ENCODE data around the gene SYCE3.

SYCE3 gene

DNA sequence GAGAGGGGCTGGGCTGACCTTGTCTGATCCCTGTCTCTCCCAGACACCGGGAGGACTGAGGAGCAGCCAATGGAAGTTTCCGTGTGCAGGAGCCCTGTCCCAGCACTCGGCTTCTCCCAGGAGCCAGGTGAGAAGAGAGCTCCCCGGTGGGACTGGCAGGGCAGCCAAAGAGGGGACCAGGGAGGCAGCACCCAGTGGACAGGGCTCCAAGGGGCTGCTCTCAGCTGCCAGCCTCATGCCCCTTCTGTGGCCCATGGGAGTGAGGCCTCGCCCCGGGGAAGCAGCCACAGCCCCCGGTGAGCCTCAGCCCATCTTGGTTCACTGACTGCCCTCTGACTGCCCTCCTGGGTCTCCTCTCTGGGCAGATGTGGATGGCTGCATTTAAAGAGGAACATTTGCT, 44.1 kb downstream of the SYCE3 start:
- Histone ChIP-seq H3K36me3 (ENCODE audit: control insufficient read depth, insufficient read depth, low read length) (no peaks in the 10 kb centered on the region), H3K4me3 (ENCODE audit: low read depth, low read length) (no peak overlapping the region), H3K9me3 (ENCODE audit: control insufficient read depth, low read length) (no peaks in the 10 kb centered on the region), H2AFZ (no peak overlapping the region), H3K27me3 (ENCODE audit: control insufficient read depth, insufficient read depth, low read length) (no peaks in the 10 kb centered on the region), H3K27ac (no peak overlapping the region), H3K4me1 (no peaks in the 10 kb centered on the region), H3K4me2 (ENCODE audit: low read length) (no peak overlapping the region), H3K79me2 (peaks cover 25% of the 10 kb centered on the region), H3K9ac (no peak overlapping the region)
- TF ChIP-seq, protein P1, sequence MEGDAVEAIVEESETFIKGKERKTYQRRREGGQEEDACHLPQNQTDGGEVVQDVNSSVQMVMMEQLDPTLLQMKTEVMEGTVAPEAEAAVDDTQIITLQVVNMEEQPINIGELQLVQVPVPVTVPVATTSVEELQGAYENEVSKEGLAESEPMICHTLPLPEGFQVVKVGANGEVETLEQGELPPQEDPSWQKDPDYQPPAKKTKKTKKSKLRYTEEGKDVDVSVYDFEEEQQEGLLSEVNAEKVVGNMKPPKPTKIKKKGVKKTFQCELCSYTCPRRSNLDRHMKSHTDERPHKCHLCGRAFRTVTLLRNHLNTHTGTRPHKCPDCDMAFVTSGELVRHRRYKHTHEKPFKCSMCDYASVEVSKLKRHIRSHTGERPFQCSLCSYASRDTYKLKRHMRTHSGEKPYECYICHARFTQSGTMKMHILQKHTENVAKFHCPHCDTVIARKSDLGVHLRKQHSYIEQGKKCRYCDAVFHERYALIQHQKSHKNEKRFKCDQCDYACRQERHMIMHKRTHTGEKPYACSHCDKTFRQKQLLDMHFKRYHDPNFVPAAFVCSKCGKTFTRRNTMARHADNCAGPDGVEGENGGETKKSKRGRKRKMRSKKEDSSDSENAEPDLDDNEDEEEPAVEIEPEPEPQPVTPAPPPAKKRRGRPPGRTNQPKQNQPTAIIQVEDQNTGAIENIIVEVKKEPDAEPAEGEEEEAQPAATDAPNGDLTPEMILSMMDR (IDR thresholded peaks at IDR 0.05): no peak

- Histone ChIP-seq H3K4me2 (ENCODE audit: low read length) (no peak overlapping the region), H3K27ac (no peak overlapping the region), H3K9me3 (ENCODE audit: control insufficient read depth, low read length) (no peaks in the 10 kb centered on the region), H3K79me2 (peaks cover 34% of the 10 kb centered on the region), H3K9ac (no peak overlapping the region), H3K27me3 (ENCODE audit: control insufficient read depth, insufficient read depth, low read length) (no peaks in the 10 kb centered on the region), H3K36me3 (ENCODE audit: control insufficient read depth, insufficient read depth, low read length) (no peaks in the 10 kb centered on the region), H3K4me3 (ENCODE audit: low read depth, low read length) (no peak overlapping the region), H2AFZ (no peak overlapping the region), H3K4me1 (no peaks in the 10 kb centered on the region)
- TF ChIP-seq, protein P1 (IDR thresholded peaks at IDR 0.05): no peak
Measured at GRCh38 chr22:50517495-50518260, 45.0 kb downstream of the SYCE3 start.

DNA sequence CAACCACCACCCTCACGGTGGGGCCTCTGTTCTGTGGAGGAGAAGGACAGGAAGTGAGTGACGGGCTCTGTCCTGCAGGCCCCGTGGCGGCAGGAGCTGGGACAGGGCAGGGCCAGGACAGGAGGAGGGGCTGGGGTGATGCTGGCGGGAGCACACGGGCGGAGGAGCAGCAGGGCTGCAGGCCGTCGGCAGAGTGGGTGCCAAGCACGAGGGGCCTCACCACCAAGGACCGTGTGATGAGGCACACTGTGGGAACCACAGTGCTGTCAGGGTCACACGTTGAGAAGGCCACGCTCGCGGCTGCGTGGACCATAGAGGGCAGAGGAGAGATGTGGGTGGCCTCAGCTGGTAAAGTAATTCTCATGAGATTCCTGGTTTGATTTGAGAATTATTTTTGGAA, 45.8 kb downstream of the SYCE3 start:
- Histone ChIP-seq H3K27ac (no peak overlapping the region), H2AFZ (no peak overlapping the region), H3K36me3 (ENCODE audit: control insufficient read depth, insufficient read depth, low read length) (no peaks in the 10 kb centered on the region), H3K4me2 (ENCODE audit: low read length) (no peak overlapping the region), H3K9me3 (ENCODE audit: control insufficient read depth, low read length) (no peaks in the 10 kb centered on the region), H3K4me3 (ENCODE audit: low read depth, low read length) (no peak overlapping the region), H3K79me2 (peaks cover 40% of the 10 kb centered on the region), H3K9ac (no peak overlapping the region), H3K27me3 (ENCODE audit: control insufficient read depth, insufficient read depth, low read length) (no peaks in the 10 kb centered on the region), H3K4me1 (no peaks in the 10 kb centered on the region)
- TF ChIP-seq, protein P1 (IDR thresholded peaks at IDR 0.05): no peak

- no peaks in the 10 kb centered on the region for H3K9me3 ChIP-seq (ENCODE audit: control insufficient read depth, low read length)
- no peak overlapping the region for H3K4me3 ChIP-seq (ENCODE audit: low read depth, low read length)
- no peak overlapping the region for H3K9ac ChIP-seq
- H3K4me2 ChIP-seq (ENCODE audit: low read length): no peak overlapping the region
- no peaks in the 10 kb centered on the region for H3K36me3 ChIP-seq (ENCODE audit: control insufficient read depth, insufficient read depth, low read length)
- H3K79me2 ChIP-seq: peaks cover 41% of the 10 kb centered on the region
- no peaks in the 10 kb centered on the region for H3K27me3 ChIP-seq (ENCODE audit: control insufficient read depth, insufficient read depth, low read length)
- TF ChIP-seq, protein P1 (IDR thresholded peaks at IDR 0.05): no peak
- no peaks in the 10 kb centered on the region for H3K4me1 ChIP-seq
- H2AFZ ChIP-seq: no peak overlapping the region
- no peak overlapping the region for H3K27ac ChIP-seq
Measured at GRCh38 chr22:50516068-50516467, 46.7 kb downstream of the SYCE3 start.

- H3K4me2 ChIP-seq (ENCODE audit: low read length): no peak overlapping the region
- no peaks in the 10 kb centered on the region for H3K4me1 ChIP-seq
- TF ChIP-seq, protein P1 (IDR thresholded peaks at IDR 0.05): no peak
- H2AFZ ChIP-seq: no peak overlapping the region
- H3K4me3 ChIP-seq (ENCODE audit: low read depth, low read length): no peak overlapping the region
- no peak overlapping the region for H3K9ac ChIP-seq
- H3K27me3 ChIP-seq (ENCODE audit: control insufficient read depth, insufficient read depth, low read length): no peaks in the 10 kb centered on the region
- H3K27ac ChIP-seq: no peak overlapping the region
- no peaks in the 10 kb centered on the region for H3K9me3 ChIP-seq (ENCODE audit: control insufficient read depth, low read length)
- H3K79me2 ChIP-seq: peaks cover 41% of the 10 kb centered on the region
- no peaks in the 10 kb centered on the region for H3K36me3 ChIP-seq (ENCODE audit: control insufficient read depth, insufficient read depth, low read length)
Measured at GRCh38 chr22:50513175-50513574, 49.5 kb downstream of the SYCE3 start.
